Upper lobe of left lung (tissue), 6 donors: ENCODE results near the gene DLG2. TPM values are rescaled to one million over a fixed set of nuclear protein-coding genes. Genes with fewer than 3 reads are reported as not detected.

Source experiments
- ATAC-seq, 2 donors: fragments of 200-7000 bp; cut with Tn5 transposase; one replicate each; pipeline ENCODE4 v1.9.1; 2022; ENCODE audit warnings: mild to moderate bottlenecking in 2 of 2, moderate library complexity in 2 of 2; ENCODE audit not compliant: low FRiP score in 2 of 2
- DNase-seq, 2 donors: peaks; one replicate each; pipeline ENCODE4 v3.0.0-alpha.2; 2019 to 2020
- H3K27ac ChIP-seq, 4 donors: fragments of 200-600 bp; sonication (generic); one replicate each; pipeline ENCODE4 v1.5.1; 2016 to 2019
- H3K27me3 ChIP-seq, 4 donors: fragments of 200-600 bp; sonication (generic); one replicate each; pipeline ENCODE4 v1.5.1; 2017 to 2019
- H3K36me3 ChIP-seq, 4 donors: fragments of 200-600 bp; sonication (generic); one replicate each; pipeline ENCODE4 v1.5.1; 2016 to 2019
- H3K4me1 ChIP-seq, 4 donors: fragments of 200-600 bp; sonication (generic); one replicate each; pipeline ENCODE4 v1.5.1; 2018 to 2019
- H3K4me3 ChIP-seq, 4 donors: fragments of 200-600 bp; sonication (generic); one replicate each; pipeline ENCODE4 v1.5.1; 2017 to 2019; ENCODE audit warnings: mild to moderate bottlenecking in 2 of 4, moderate library complexity in 1 of 4
- H3K9me3 ChIP-seq, 4 donors: fragments of 200-600 bp; sonication (generic); one replicate each; pipeline ENCODE4 v1.5.1; 2018 to 2019
- CTCF ChIP-seq, 6 experiments: fragments of 450-650 bp in 4 of 6; fragments of 200-600 bp in 2 of 6; sonication (generic) in 2 of 6; IDR thresholded peaks; one replicate each; pipeline ENCODE4 v1.5.1; 2016 to 2019; ENCODE audit warnings: antibody characterized with exemption in 6 of 6
- EP300 ChIP-seq, 4 donors: sonication (generic); formaldehyde crosslinking; IDR thresholded peaks; one replicate each; pipeline ENCODE4 v1.5.1; 2017; ENCODE audit warnings: antibody characterized with exemption in 4 of 4, control low read depth in 2 of 4
- POLR2A ChIP-seq, 4 donors: fragments of 450-650 bp; IDR thresholded peaks; one replicate each; pipeline ENCODE4 v1.5.1; 2016 to 2017; ENCODE audit warnings: antibody characterized with exemption in 4 of 4, mild to moderate bottlenecking in 2 of 4
- POLR2AphosphoS5 ChIP-seq, 2 donors: sonication (generic); formaldehyde crosslinking; IDR thresholded peaks; one replicate each; pipeline ENCODE4 v1.5.1; 2017; ENCODE audit warnings: antibody characterized with exemption in 2 of 2
- WGBS, 2 donors: methylation state at CpG; one replicate each; pipeline ENCODE4 v1.1.5; 2017 to 2018; 5-methylcytosine and 5-hydroxymethylcytosine counted together
- total RNA-seq, 6 donors: library from RNA; depleted of rRNA in 4 of 6; stranded (reverse); fragments of >200 nt in 4 of 6; gene quantifications; one replicate each; pipeline versions ENCODE4 v1.1.0 to v1.2.1, GENCODE V29; 2016 to 2021
- donor health status: DM: no; HTN: no; CAD: no; lungs with moderate emphysema.
- donor health status: DM: no; HTN: yes; CAD: no; lungs with severe emphysema.

Gene DLG2
- total RNA-seq, 6 donors from 2014 or later: 3.4 to 37.7 (median 9.1) TPM

GRCh38 chr11:84882056-84882455, 745.1 kb downstream of the DLG2 start:
- TF ChIP-seq EP300 (IDR thresholded peaks at IDR 0.05): no peak
- no peak for TF ChIP-seq CTCF (IDR thresholded peaks at IDR 0.05)
- no peak for TF ChIP-seq POLR2A (IDR thresholded peaks at IDR 0.05)
- no peak for TF ChIP-seq POLR2AphosphoS5 (IDR thresholded peaks at IDR 0.05)
- ATAC-seq (no peak), DNase-seq (no peak)
- H3K4me1 ChIP-seq: no peaks in the 10 kb centered on the region
- H3K4me3 ChIP-seq: no peak overlapping the region
- no peaks in the 10 kb centered on the region for H3K36me3 ChIP-seq
- no peak overlapping the region for H3K27ac ChIP-seq
- no peaks in the 10 kb centered on the region for H3K9me3 ChIP-seq
- no peaks in the 10 kb centered on the region for H3K27me3 ChIP-seq
- WGBS, 2 donors: 24 to 27% methylated on average over 2 of the region's 2 CpGs

GRCh38 chr11:84871116-84871515, 756.0 kb downstream of the DLG2 start:
- H3K4me1 ChIP-seq: no peaks in the 10 kb centered on the region
- DNase-seq (no peak), ATAC-seq (no peak)
- no peaks in the 10 kb centered on the region for H3K36me3 ChIP-seq
- TF ChIP-seq CTCF (IDR thresholded peaks at IDR 0.05) (no peak), POLR2AphosphoS5 (IDR thresholded peaks at IDR 0.05) (no peak), POLR2A (IDR thresholded peaks at IDR 0.05) (no peak), EP300 (IDR thresholded peaks at IDR 0.05) (no peak)
- H3K27ac ChIP-seq: no peak overlapping the region
- H3K4me3 ChIP-seq: no peak overlapping the region
- WGBS, 2 donors: 97% methylated on average over 2 of the region's 2 CpGs
- H3K9me3 ChIP-seq: no peaks in the 10 kb centered on the region
- no peaks in the 10 kb centered on the region for H3K27me3 ChIP-seq

- Histone ChIP-seq H3K27ac (no peak overlapping the region), H3K4me1 (no peaks in the 10 kb centered on the region), H3K36me3 (no peaks in the 10 kb centered on the region), H3K9me3 (no peaks in the 10 kb centered on the region), H3K4me3 (no peak overlapping the region), H3K27me3 (no peaks in the 10 kb centered on the region)
- WGBS, 2 donors: 90 to 93% methylated on average over 1 of the region's 1 CpG
- TF ChIP-seq CTCF (IDR thresholded peaks at IDR 0.05) (no peak), EP300 (IDR thresholded peaks at IDR 0.05) (no peak), POLR2AphosphoS5 (IDR thresholded peaks at IDR 0.05) (no peak), POLR2A (IDR thresholded peaks at IDR 0.05) (no peak)
- DNase-seq (no peak), ATAC-seq (no peak)
Measured at GRCh38 chr11:84870486-84870885, 756.7 kb downstream of the DLG2 start.

DNA sequence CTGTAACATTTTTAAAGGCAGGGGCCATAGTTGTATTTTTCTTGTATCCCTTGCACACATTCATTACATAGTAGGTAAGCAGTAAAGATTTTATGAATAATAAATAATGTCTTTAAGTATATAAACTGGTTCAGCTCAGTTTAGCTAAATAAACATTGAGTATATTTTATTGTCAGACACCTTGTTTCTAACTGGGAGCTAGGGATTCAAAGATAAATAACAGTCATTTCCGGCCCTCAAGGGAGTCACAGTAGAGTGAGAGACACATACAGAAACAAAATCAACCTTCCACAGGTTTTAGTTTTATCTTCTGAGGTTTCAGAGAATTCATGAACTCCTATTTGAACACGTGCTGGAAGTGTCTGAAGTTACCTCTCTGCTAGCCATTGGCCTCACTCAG, 760.2 kb downstream of the DLG2 start:
- H3K4me3 ChIP-seq: no peak overlapping the region
- DNase-seq (no peak), ATAC-seq (no peak)
- H3K9me3 ChIP-seq: no peaks in the 10 kb centered on the region
- no peaks in the 10 kb centered on the region for H3K27me3 ChIP-seq
- H3K36me3 ChIP-seq: no peaks in the 10 kb centered on the region
- H3K27ac ChIP-seq: no peak overlapping the region
- WGBS, 2 donors: 70 to 75% methylated on average over 2 of the region's 2 CpGs
- no peaks in the 10 kb centered on the region for H3K4me1 ChIP-seq
- TF ChIP-seq EP300 (IDR thresholded peaks at IDR 0.05) (no peak), POLR2AphosphoS5 (IDR thresholded peaks at IDR 0.05) (no peak), CTCF (IDR thresholded peaks at IDR 0.05) (no peak), POLR2A (IDR thresholded peaks at IDR 0.05) (no peak)

- no peaks in the 10 kb centered on the region for H3K4me1 ChIP-seq
- ATAC-seq: no peak
- H3K4me3 ChIP-seq: no peak overlapping the region
- DNase-seq: no peak
- no peaks in the 10 kb centered on the region for H3K36me3 ChIP-seq
- H3K27ac ChIP-seq: no peak overlapping the region
- no peaks in the 10 kb centered on the region for H3K27me3 ChIP-seq
- no peak for TF ChIP-seq POLR2A (IDR thresholded peaks at IDR 0.05)
- TF ChIP-seq CTCF (IDR thresholded peaks at IDR 0.05): no peak
- 95 to 100% methylated on average over 1 of the region's 1 CpG for WGBS, 2 donors
- no peaks in the 10 kb centered on the region for H3K9me3 ChIP-seq
Measured at GRCh38 chr11:84865791-84866535, 761.2 kb downstream of the DLG2 start.
